Measurements from ENCODE around the gene PDE8A. TPM values are rescaled to one million over a fixed set of nuclear protein-coding genes. Genes with fewer than 3 reads are reported as not detected.
A peak's percentile ranks its signal among the peaks of the same experiment; 100 is the strongest.
"Not testable (repeated sequence)": the region's sequence is repeated elsewhere in the genome, so short reads cannot be mapped to it uniquely, and the experiment has no call there.

PDE8A gene
- total RNA-seq, 2 donors from 2014 or later = 40.7 to 44.2 TPM

- Mint-ChIP-seq H3K27ac (no peak overlapping the region), H3K4me1 (no peaks in the 10 kb centered on the region), H3K36me3 (ENCODE audit: low read depth) (no peaks in the 10 kb centered on the region), H3K27me3 (peaks cover 18% of the 10 kb centered on the region), H3K4me3 (no peak overlapping the region)
- no peaks in the 10 kb centered on the region for H3K9me3 ChIP-seq (ENCODE audit: control insufficient read depth, low read length, poor library complexity, severe bottlenecking)
- no peak for ATAC-seq
- no peak for DNase-seq
Observed at GRCh38 chr15:84970843-84971242, 10.8 kb upstream of the PDE8A start.

- no peak for DNase-seq
- H3K4me1 Mint-ChIP-seq = peaks cover 3% of the 10 kb centered on the region
- H3K4me3 Mint-ChIP-seq = no peak overlapping the region
- no peaks in the 10 kb centered on the region for H3K36me3 Mint-ChIP-seq (ENCODE audit: low read depth)
- peaks cover 11% of the 10 kb centered on the region for H3K27me3 Mint-ChIP-seq
- no peak for ATAC-seq
- no peak overlapping the region for H3K27ac Mint-ChIP-seq
- H3K9me3 ChIP-seq (ENCODE audit: control insufficient read depth, low read length, poor library complexity, severe bottlenecking) = no peaks in the 10 kb centered on the region
Observed at GRCh38 chr15:84973492-84974460, 7.9 kb upstream of the PDE8A start.

GRCh38 chr15:84975871-84976351 lies 5.7 kb upstream of the PDE8A start:
- Mint-ChIP-seq H3K27ac (no peak overlapping the region), H3K4me1 (peaks cover 7% of the 10 kb centered on the region), H3K27me3 (no peaks in the 10 kb centered on the region), H3K36me3 (ENCODE audit: low read depth) (no peaks in the 10 kb centered on the region), H3K4me3 (no peak overlapping the region)
- ATAC-seq (no peak), DNase-seq (no peak)
- no peaks in the 10 kb centered on the region for H3K9me3 ChIP-seq (ENCODE audit: control insufficient read depth, low read length, poor library complexity, severe bottlenecking)

- H3K27me3 Mint-ChIP-seq = no peaks in the 10 kb centered on the region
- no peaks in the 10 kb centered on the region for H3K36me3 Mint-ChIP-seq (ENCODE audit: low read depth)
- peaks cover 7% of the 10 kb centered on the region for H3K4me1 Mint-ChIP-seq
- H3K27ac Mint-ChIP-seq = no peak overlapping the region
- H3K4me3 Mint-ChIP-seq = no peak overlapping the region
- DNase-seq = no peak
- no peaks in the 10 kb centered on the region for H3K9me3 ChIP-seq (ENCODE audit: control insufficient read depth, low read length, poor library complexity, severe bottlenecking)
- ATAC-seq = no peak
Observed at GRCh38 chr15:84976746-84977345, 4.8 kb upstream of the PDE8A start.

- peaks cover 23% of the 10 kb centered on the region for H3K4me1 Mint-ChIP-seq
- ATAC-seq (no peak), DNase-seq (no peak)
- peak overlapping the region; percentile 91 for H3K27ac Mint-ChIP-seq
- no peaks in the 10 kb centered on the region for H3K27me3 Mint-ChIP-seq
- no peaks in the 10 kb centered on the region for H3K9me3 ChIP-seq (ENCODE audit: control insufficient read depth, low read length, poor library complexity, severe bottlenecking)
- peak overlapping the region; percentile 94 for H3K4me3 Mint-ChIP-seq
- H3K36me3 Mint-ChIP-seq (ENCODE audit: low read depth) = no peaks in the 10 kb centered on the region
Observed at GRCh38 chr15:84979651-84980050, 2.0 kb upstream of the PDE8A start.

- Mint-ChIP-seq H3K27ac (peak overlapping the region; percentile 91), H3K27me3 (no peaks in the 10 kb centered on the region), H3K36me3 (ENCODE audit: low read depth) (no peaks in the 10 kb centered on the region), H3K4me3 (peak overlapping the region; percentile 94), H3K4me1 (peaks cover 27% of the 10 kb centered on the region)
- DNase-seq (peak; percentile 78 to 86 (median 84)), ATAC-seq (peak; percentile 74)
- no peaks in the 10 kb centered on the region for H3K9me3 ChIP-seq (ENCODE audit: control insufficient read depth, low read length, poor library complexity, severe bottlenecking)
Observed at GRCh38 chr15:84980196-84981053, 1.2 kb upstream of the PDE8A start.

- H3K4me3 Mint-ChIP-seq = peak overlapping the region; percentile 94
- H3K27ac Mint-ChIP-seq = peak overlapping the region; percentile 91
Observed at GRCh38 chr15:84981054-84981710, 474 bp upstream of the PDE8A start.

GRCh38 chr15:84982301-84982920 lies 755 bp downstream of the PDE8A start:
- Mint-ChIP-seq H3K36me3 (ENCODE audit: low read depth) (no peaks in the 10 kb centered on the region), H3K27me3 (no peaks in the 10 kb centered on the region), H3K4me1 (peaks cover 34% of the 10 kb centered on the region), H3K4me3 (peak overlapping the region; percentile 94), H3K27ac (peak overlapping the region; percentile 93)
- no peak for ATAC-seq
- H3K9me3 ChIP-seq (ENCODE audit: control insufficient read depth, low read length, poor library complexity, severe bottlenecking) = no peaks in the 10 kb centered on the region
- peak; percentile 34 to 58 (median 47) for DNase-seq

More at GRCh38 chr15:84981054-84981710, 474 bp upstream of the PDE8A start:
- DNase-seq (peak; percentile 96 to 97 (median 97)), ATAC-seq (peak; percentile 75)
- no peaks in the 10 kb centered on the region for H3K27me3 Mint-ChIP-seq
- H3K9me3 ChIP-seq (ENCODE audit: control insufficient read depth, low read length, poor library complexity, severe bottlenecking) = no peaks in the 10 kb centered on the region
- H3K36me3 Mint-ChIP-seq (ENCODE audit: low read depth) = no peaks in the 10 kb centered on the region
- peaks cover 31% of the 10 kb centered on the region for H3K4me1 Mint-ChIP-seq

- ATAC-seq = no peak
- DNase-seq = no peak
- Mint-ChIP-seq H3K4me3 (peak overlapping the region; percentile 94), H3K27ac (peak overlapping the region; percentile 93), H3K27me3 (no peaks in the 10 kb centered on the region), H3K36me3 (ENCODE audit: low read depth) (no peaks in the 10 kb centered on the region), H3K4me1 (peaks cover 38% of the 10 kb centered on the region)
- H3K9me3 ChIP-seq (ENCODE audit: control insufficient read depth, low read length, poor library complexity, severe bottlenecking) = no peaks in the 10 kb centered on the region
Observed at GRCh38 chr15:84983294-84983693, 1.6 kb downstream of the PDE8A start.

GRCh38 chr15:84983711-84984110 lies 2.1 kb downstream of the PDE8A start:
- H3K27me3 Mint-ChIP-seq = no peaks in the 10 kb centered on the region
- H3K36me3 Mint-ChIP-seq (ENCODE audit: low read depth) = no peaks in the 10 kb centered on the region
- H3K27ac Mint-ChIP-seq = peak overlapping the region; percentile 93
- H3K4me3 Mint-ChIP-seq = peak overlapping the region; percentile 94
- no peaks in the 10 kb centered on the region for H3K9me3 ChIP-seq (ENCODE audit: control insufficient read depth, low read length, poor library complexity, severe bottlenecking)
- DNase-seq (no peak), ATAC-seq (no peak)
- H3K4me1 Mint-ChIP-seq = peaks cover 39% of the 10 kb centered on the region

GRCh38 chr15:84985158-84985557 lies 3.5 kb downstream of the PDE8A start:
- peaks cover 42% of the 10 kb centered on the region for H3K4me1 Mint-ChIP-seq
- H3K27me3 Mint-ChIP-seq = no peaks in the 10 kb centered on the region
- no peak overlapping the region for H3K4me3 Mint-ChIP-seq
- peak overlapping the region; percentile 93 for H3K27ac Mint-ChIP-seq
- ATAC-seq = no peak
- H3K9me3 ChIP-seq (ENCODE audit: control insufficient read depth, low read length, poor library complexity, severe bottlenecking) = no peaks in the 10 kb centered on the region
- H3K36me3 Mint-ChIP-seq (ENCODE audit: low read depth) = no peaks in the 10 kb centered on the region
- no peak for DNase-seq

- H3K27me3 Mint-ChIP-seq; H3K36me3 Mint-ChIP-seq (ENCODE audit: low read depth); ATAC-seq; H3K4me3 Mint-ChIP-seq; H3K27ac Mint-ChIP-seq; H3K9me3 ChIP-seq (ENCODE audit: control insufficient read depth, low read length, poor library complexity, severe bottlenecking); DNase-seq: not testable (repeated sequence)
- peaks cover 56% of the 10 kb centered on the region for H3K4me1 Mint-ChIP-seq
Observed at GRCh38 chr15:84987351-84987750, 5.7 kb downstream of the PDE8A start.

All from T-helper 17 cell (primary cell).